ENCODE data around the gene PRKCD. TPM values are rescaled to one million over a fixed set of nuclear protein-coding genes. Genes with fewer than 3 reads are reported as not detected.

PRKCD gene
- total and polyA plus RNA-seq, 9 of the 15 experiments (the other 6 are each of a cell fraction or from before 2014, with no cell fraction given), result 2.5 to 19.5 (median 6.1) TPM

- ChIA-PET POLR2A (interaction anchor here (0.6 to 1.1 kb wide), 2 partner anchors 17 to 97 kb away, joined by 3 read pairs; no protein-coding TSS in a partner anchor), CTCF (ENCODE audit: low intra/inter-chr PET ratio) (no interaction called here)
- Histone ChIP-seq H3K27ac (ENCODE audit: extremely low read depth, low read depth, low read length) (no peak overlapping the region), H3K4me1 (replicated peaks in 1 of 2; ENCODE audit: control insufficient read depth in 2 of 2, insufficient read depth in 2 of 2, low read length in 2 of 2) (peaks cover 0 to 5% of the 10 kb centered on the region in 2 experiments; a peak in 2 of 5 replicates), H3K4me3 (no peak overlapping the region), H3K9me3 (replicated peaks; ENCODE audit: control insufficient read depth, insufficient read depth, low read depth, low read length) (no peaks in the 10 kb centered on the region), H3K4me2 (ENCODE audit: insufficient read depth, low read length) (no peak overlapping the region), H3K79me2 (ENCODE audit: control insufficient read depth, insufficient read depth, low read length) (no peaks in the 10 kb centered on the region), H3K36me3 (ENCODE audit: control insufficient read depth, insufficient read depth, low read length) (peaks cover 13% of the 10 kb centered on the region; the same call in 1 of the 3 replicates), H3K27me3 (ENCODE audit: control insufficient read depth in 2 of 2, insufficient read depth in 2 of 2, low read length in 2 of 2) (no peaks in the 10 kb centered on the region), H3K9me1 (ENCODE audit: control insufficient read depth, insufficient read depth, low read length) (no peaks in the 10 kb centered on the region), H4K20me1 (replicated peaks; ENCODE audit: control insufficient read depth, insufficient read depth, low read length) (no peaks in the 10 kb centered on the region; the same call in none of the 2 replicates), H3K9ac (ENCODE audit: insufficient read depth in 1 of 2, low read depth in 2 of 2, low read length in 2 of 2) (no peak overlapping the region; a peak in 1 of 4 replicates), H2AFZ (ENCODE audit: low read depth, low read length) (no peak overlapping the region)
- FAIRE-seq, result no peak
- ATAC-seq, result no peak
- TF ChIP-seq ZNF668 (CRISPR knock-in tag; IDR thresholded peaks at IDR 0.05) (no peak), ATF6 (CRISPR knock-in tag; IDR thresholded peaks at IDR 0.05) (no peak), GTF2B (IDR thresholded peaks at IDR 0.05; ENCODE audit: extremely low read depth, insufficient read length) (no peak), KLF13 (tag; IDR thresholded peaks at IDR 0.05; ENCODE audit: borderline replicate concordance, low read depth) (no peak), FOXM1 (IDR thresholded peaks at IDR 0.05; ENCODE audit: low read depth) (no peak), FOXM1 (CRISPR knock-in tag; IDR thresholded peaks at IDR 0.05; ENCODE audit: low read depth) (no peak), TAF7 (tag; IDR thresholded peaks at IDR 0.05) (no peak), U2AF2 (optimal IDR thresholded peaks at IDR 0.05; ENCODE audit: low read depth, low read length) (no peak), RB1 (IDR thresholded peaks at IDR 0.05; ENCODE audit: low read depth) (no peak), FOXA1 (IDR thresholded peaks at IDR 0.05; ENCODE audit: borderline replicate concordance) (no peak), PTBP1 (IDR thresholded peaks at IDR 0.05; ENCODE audit: low read depth, low read length) (no peak)
- in situ Hi-C loops (cut with MboI) (no loop called here), intact Hi-C loops (cut with micrococcal nuclease) (no loop called here)
- WGBS (ENCODE audit: insufficient coverage, low coverage, missing lambda C conversion rate), result 85% methylated on average over 7 of the region's 11 CpGs
- DNase-seq (ENCODE audit: extremely low read depth in 1 of 4, low spot score in 3 of 4), result no peak
- BruUV-seq (replicated peaks), result no TSS peak
Observed at GRCh38 chr3:53180305-53181023, 19.5 kb downstream of the PRKCD start.
